NCI-H82 (cell line): Measurements from ENCODE around the gene IL5.
"Not testable (repeated sequence)": the region's sequence is repeated elsewhere in the genome, so short reads cannot be mapped to it uniquely, and the experiment has no call there.

Source experiments
- DNase-seq: peaks from one replicate; lab custom pipeline; 2025; lab: John Stamatoyannopoulos, UW

Gene IL5

GRCh38 chr5:132528866-132529634, 14.3 kb downstream of the IL5 start:
- no peak for DNase-seq

- peak; percentile 2 for DNase-seq
Measured at GRCh38 chr5:132528021-132528420, 15.3 kb downstream of the IL5 start.

- DNase-seq = no peak
Measured at GRCh38 chr5:132526974-132527564, 16.3 kb downstream of the IL5 start.

GRCh38 chr5:132526290-132526973, 16.9 kb downstream of the IL5 start:
- DNase-seq = peak; percentile 67

- DNase-seq = no peak
Measured at GRCh38 chr5:132525299-132525724, 18.0 kb downstream of the IL5 start.

GRCh38 chr5:132524877-132525276, 18.4 kb downstream of the IL5 start:
- DNase-seq = not testable (repeated sequence)

- DNase-seq = not testable (repeated sequence)
Measured at GRCh38 chr5:132522067-132522466, 21.3 kb downstream of the IL5 start.

- not testable (repeated sequence) for DNase-seq
Measured at GRCh38 chr5:132513618-132514336, 29.5 kb downstream of the IL5 start.

GRCh38 chr5:132510076-132510475, 33.2 kb downstream of the IL5 start:
- no peak for DNase-seq

GRCh38 chr5:132506094-132506692, 37.1 kb downstream of the IL5 start:
- peak; percentile 45 for DNase-seq

GRCh38 chr5:132505641-132506040, 37.7 kb downstream of the IL5 start:
- no peak for DNase-seq

GRCh38 chr5:132504746-132505145, 38.6 kb downstream of the IL5 start:
- no peak for DNase-seq

GRCh38 chr5:132503244-132503643, 40.1 kb downstream of the IL5 start:
- DNase-seq = no peak

- DNase-seq = no peak
Measured at GRCh38 chr5:132501961-132502931, 41.1 kb downstream of the IL5 start.

- no peak for DNase-seq
Measured at GRCh38 chr5:132501629-132501956, 41.7 kb downstream of the IL5 start.

GRCh38 chr5:132500931-132501628, 42.2 kb downstream of the IL5 start:
- peak; percentile 76 for DNase-seq

- no peak for DNase-seq
Measured at GRCh38 chr5:132500244-132500930, 42.9 kb downstream of the IL5 start.

- DNase-seq = no peak
Measured at GRCh38 chr5:132499440-132500243, 43.7 kb downstream of the IL5 start.
